Testis (tissue), 2 donors: Measurements from ENCODE around the gene GPR137.

Experiments
- POLR2A ChIP-seq: fragments of 450-650 bp; IDR thresholded peaks from one replicate; pipeline ENCODE4 v1.6.1; 2017; ENCODE audit warnings: antibody characterized with exemption, mild to moderate bottlenecking, moderate library complexity
- TF ChIP-seq, protein P1 (sequence below), 3 experiments: fragments of 450-650 bp in 2 of 3; fragments of 200-600 bp in 1 of 3; sonication (generic) in 1 of 3; IDR thresholded peaks; one replicate each; pipeline ENCODE4 v1.5.1; 2016 to 2019; ENCODE audit warnings: antibody characterized with exemption in 3 of 3, mild to moderate bottlenecking in 2 of 3, moderate library complexity in 1 of 3

DNA sequence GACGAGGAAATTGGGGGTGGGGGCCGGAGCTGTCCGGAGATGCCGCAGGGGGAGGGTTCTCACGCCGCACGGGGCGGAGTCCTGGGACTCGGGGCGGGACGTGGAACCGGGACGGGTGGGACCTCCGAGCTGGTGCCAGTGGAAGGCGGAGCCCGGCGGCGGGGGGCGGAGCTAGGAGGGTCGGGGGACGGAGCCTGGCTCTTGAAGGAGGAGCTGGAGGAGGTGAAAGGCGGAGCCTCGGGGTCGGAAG, 44.5 kb upstream of the GPR137 start:
- TF ChIP-seq, protein P1, sequence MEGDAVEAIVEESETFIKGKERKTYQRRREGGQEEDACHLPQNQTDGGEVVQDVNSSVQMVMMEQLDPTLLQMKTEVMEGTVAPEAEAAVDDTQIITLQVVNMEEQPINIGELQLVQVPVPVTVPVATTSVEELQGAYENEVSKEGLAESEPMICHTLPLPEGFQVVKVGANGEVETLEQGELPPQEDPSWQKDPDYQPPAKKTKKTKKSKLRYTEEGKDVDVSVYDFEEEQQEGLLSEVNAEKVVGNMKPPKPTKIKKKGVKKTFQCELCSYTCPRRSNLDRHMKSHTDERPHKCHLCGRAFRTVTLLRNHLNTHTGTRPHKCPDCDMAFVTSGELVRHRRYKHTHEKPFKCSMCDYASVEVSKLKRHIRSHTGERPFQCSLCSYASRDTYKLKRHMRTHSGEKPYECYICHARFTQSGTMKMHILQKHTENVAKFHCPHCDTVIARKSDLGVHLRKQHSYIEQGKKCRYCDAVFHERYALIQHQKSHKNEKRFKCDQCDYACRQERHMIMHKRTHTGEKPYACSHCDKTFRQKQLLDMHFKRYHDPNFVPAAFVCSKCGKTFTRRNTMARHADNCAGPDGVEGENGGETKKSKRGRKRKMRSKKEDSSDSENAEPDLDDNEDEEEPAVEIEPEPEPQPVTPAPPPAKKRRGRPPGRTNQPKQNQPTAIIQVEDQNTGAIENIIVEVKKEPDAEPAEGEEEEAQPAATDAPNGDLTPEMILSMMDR (IDR thresholded peaks at IDR 0.05) = no peak
- TF ChIP-seq POLR2A = no peak
